HEK293 (cell line): ENCODE results near the gene TP53BP2.

Experiments used
- AEBP2 ChIP-seq: fragments of 450-650 bp; formaldehyde crosslinking; IDR thresholded peaks from 2 replicates; pipeline ENCODE4 v1.5.1; 2016; ENCODE audit warnings: missing biosample characterization, missing genetic modification characterization, borderline replicate concordance
- EGR2 ChIP-seq: fragments of 450-650 bp; formaldehyde crosslinking; IDR thresholded peaks from 2 replicates; pipeline ENCODE4 v1.5.1; 2016; ENCODE audit warnings: low read depth, missing biosample characterization, missing genetic modification characterization
- FEZF1 ChIP-seq: fragments of 450-650 bp; formaldehyde crosslinking; IDR thresholded peaks from 2 replicates; pipeline ENCODE4 v1.5.1; 2016; ENCODE audit warnings: missing biosample characterization, missing genetic modification characterization
- HIC1 ChIP-seq: fragments of 450-650 bp; formaldehyde crosslinking; IDR thresholded peaks from 2 replicates; pipeline ENCODE4 v1.5.1; 2016; ENCODE audit warnings: missing biosample characterization, missing genetic modification characterization
- HOXC10 ChIP-seq: sonication (generic); formaldehyde crosslinking; IDR thresholded peaks from 2 replicates; pipeline ENCODE4 v1.8.1; 2023; ENCODE audit warnings: mild to moderate bottlenecking, missing genetic modification reagents
- OSR2 ChIP-seq: fragments of 450-650 bp; formaldehyde crosslinking; IDR thresholded peaks from 2 replicates; pipeline ENCODE4 v1.5.1; 2016; ENCODE audit warnings: missing biosample characterization, missing genetic modification characterization
- SP7 ChIP-seq: fragments of 450-650 bp; formaldehyde crosslinking; IDR thresholded peaks from 2 replicates; pipeline ENCODE4 v1.5.1; 2016; ENCODE audit warnings: missing biosample characterization, missing genetic modification characterization
- WT1 ChIP-seq: fragments of 450-650 bp; formaldehyde crosslinking; IDR thresholded peaks from 2 replicates; pipeline ENCODE4 v1.5.1; 2016; ENCODE audit warnings: missing biosample characterization, missing genetic modification characterization
- ZBTB26 ChIP-seq: fragments of 450-650 bp; formaldehyde crosslinking; optimal IDR thresholded peaks from 2 replicates; pipeline ENCODE3; 2016; ENCODE audit warnings: missing biosample characterization, mild to moderate bottlenecking, missing genetic modification characterization
- ZBTB6 ChIP-seq: fragments of 450-650 bp; formaldehyde crosslinking; IDR thresholded peaks from 2 replicates; pipeline ENCODE4 v1.5.1; 2017; ENCODE audit warnings: missing biosample characterization, missing genetic modification characterization
- ZBTB7A ChIP-seq: fragments of 450-650 bp; formaldehyde crosslinking; IDR thresholded peaks from 2 replicates; pipeline ENCODE4 v1.5.1; 2016; ENCODE audit warnings: low read depth, missing biosample characterization, missing genetic modification characterization
- ZFHX2 ChIP-seq: fragments of 450-650 bp; formaldehyde crosslinking; conservative IDR thresholded peaks from 2 replicates; pipeline ENCODE4 v1.5.1; 2016; ENCODE audit warnings: missing biosample characterization, missing genetic modification characterization
- ZIC2 ChIP-seq: fragments of 450-650 bp; formaldehyde crosslinking; IDR thresholded peaks from 2 replicates; pipeline ENCODE4 v1.5.1; 2016; ENCODE audit warnings: missing biosample characterization, missing genetic modification characterization
- ZNF121 ChIP-seq: fragments of 450-650 bp; formaldehyde crosslinking; IDR thresholded peaks from 2 replicates; pipeline ENCODE4 v1.5.1; 2016; ENCODE audit warnings: missing biosample characterization, missing genetic modification characterization
- ZNF138 ChIP-seq: fragments of 450-650 bp; formaldehyde crosslinking; IDR thresholded peaks from 2 replicates; pipeline ENCODE4 v1.5.1; 2016; ENCODE audit warnings: missing biosample characterization, missing genetic modification characterization, borderline replicate concordance
- ZNF148 ChIP-seq: fragments of 450-650 bp; formaldehyde crosslinking; IDR thresholded peaks from 2 replicates; pipeline ENCODE4 v1.5.0; 2017; ENCODE audit warnings: missing biosample characterization, missing genetic modification characterization, borderline replicate concordance
- ZNF24 ChIP-seq: fragments of 450-650 bp; formaldehyde crosslinking; IDR thresholded peaks from 2 replicates; pipeline ENCODE4 v1.5.1; 2016; ENCODE audit warnings: missing biosample characterization, missing genetic modification characterization
- ZNF311 ChIP-seq: fragments of 450-650 bp; formaldehyde crosslinking; IDR thresholded peaks from 2 replicates; pipeline ENCODE4 v1.5.1; 2017; ENCODE audit warnings: missing biosample characterization, missing genetic modification characterization, borderline replicate concordance
- ZNF366 ChIP-seq: fragments of 450-650 bp; formaldehyde crosslinking; conservative IDR thresholded peaks from 2 replicates; pipeline ENCODE4 v1.5.1; 2016; ENCODE audit warnings: missing biosample characterization, missing genetic modification characterization
- ZNF423 ChIP-seq: fragments of 450-650 bp; formaldehyde crosslinking; IDR thresholded peaks from 2 replicates; pipeline ENCODE4 v1.5.1; 2016; ENCODE audit warnings: missing biosample characterization, missing genetic modification characterization
- ZNF426 ChIP-seq: fragments of 450-650 bp; formaldehyde crosslinking; IDR thresholded peaks from 2 replicates; pipeline ENCODE4 v1.5.1; 2017; ENCODE audit warnings: missing biosample characterization, missing genetic modification characterization, mild to moderate bottlenecking, inconsistent platforms, moderate library complexity
- ZNF510 ChIP-seq: fragments of 450-650 bp; formaldehyde crosslinking; IDR thresholded peaks from 2 replicates; pipeline ENCODE4 v1.5.1; 2018; ENCODE audit warnings: mild to moderate bottlenecking, missing genetic modification characterization, missing biosample characterization; ENCODE audit not compliant: insufficient replicate concordance
- ZNF521 ChIP-seq: fragments of 450-650 bp; formaldehyde crosslinking; IDR thresholded peaks from 2 replicates; pipeline ENCODE4 v1.5.1; 2017; ENCODE audit warnings: missing biosample characterization, mild to moderate bottlenecking, missing genetic modification characterization
- ZNF530 ChIP-seq: fragments of 450-650 bp; formaldehyde crosslinking; IDR thresholded peaks from 2 replicates; pipeline ENCODE4 v1.5.1; 2016; ENCODE audit warnings: low read depth, missing biosample characterization, missing genetic modification characterization
- ZNF692 ChIP-seq: fragments of 450-650 bp; formaldehyde crosslinking; IDR thresholded peaks from 2 replicates; pipeline ENCODE4 v1.5.1; 2016; ENCODE audit warnings: missing biosample characterization, missing genetic modification characterization
- ZNF776 ChIP-seq: fragments of 450-650 bp; formaldehyde crosslinking; IDR thresholded peaks from 2 replicates; pipeline ENCODE4 v1.5.0; 2017; ENCODE audit warnings: missing biosample characterization, missing genetic modification characterization, borderline replicate concordance
- ZNF791 ChIP-seq: fragments of 450-650 bp; formaldehyde crosslinking; IDR thresholded peaks from 2 replicates; pipeline ENCODE4 v1.5.1; 2016; ENCODE audit warnings: missing biosample characterization, missing genetic modification characterization
- ZNF792 ChIP-seq: fragments of 450-650 bp; formaldehyde crosslinking; IDR thresholded peaks from 2 replicates; pipeline ENCODE4 v1.5.1; 2016; ENCODE audit warnings: missing biosample characterization, missing genetic modification characterization

Gene TP53BP2

GRCh38 chr1:223819730-223820514 is 25.8 kb downstream of the TP53BP2 start (continued):
- peak; percentile 99 for TF ChIP-seq FEZF1
- TF ChIP-seq ZIC2 (tag by site-specific recombination) = no peak
- no peak for TF ChIP-seq ZNF426
- no peak; the same call in 1 of the 2 replicates for TF ChIP-seq ZNF792 (tag by site-specific recombination)
- TF ChIP-seq WT1 (tag by site-specific recombination) = peak; percentile 90
- no peak for TF ChIP-seq ZFHX2 (tag by site-specific recombination)
- TF ChIP-seq ZNF776 (tag by site-specific recombination) = no peak
- TF ChIP-seq ZNF138 = no peak
- no peak for TF ChIP-seq ZNF791
- TF ChIP-seq ZNF121 = no peak
- TF ChIP-seq ZNF366 (tag by site-specific recombination) = peak; percentile 91
- TF ChIP-seq OSR2 = peak; percentile 99
- peak; percentile 90 for TF ChIP-seq SP7
- TF ChIP-seq ZBTB6 (tag by site-specific recombination) = peak; percentile 95
- TF ChIP-seq ZBTB7A (tag by site-specific recombination) = no peak
- no peak for TF ChIP-seq AEBP2
- no peak for TF ChIP-seq ZBTB26 (tag by site-specific recombination)
- no peak for TF ChIP-seq ZNF521
- TF ChIP-seq ZNF24 = peak; percentile 97
- TF ChIP-seq ZNF148 (tag by site-specific recombination) = no peak
- no peak for TF ChIP-seq HOXC10 (CRISPR knock-in tag)
- TF ChIP-seq HIC1 (tag by site-specific recombination) = peak; percentile 71
- no peak for TF ChIP-seq ZNF311 (tag by site-specific recombination)
- no peak for TF ChIP-seq ZNF510
- TF ChIP-seq ZNF423 (tag by site-specific recombination) = no peak
- no peak for TF ChIP-seq EGR2 (tag by site-specific recombination)
- TF ChIP-seq ZNF530 (tag by site-specific recombination) = no peak
- peak; percentile 90 for TF ChIP-seq ZNF692 (tag by site-specific recombination)
